NCI-H1436 (cell line): ENCODE measurements around the gene ADGRD1.

Experiments
- DNase-seq: peaks from one replicate; lab custom pipeline; 2025; lab: John Stamatoyannopoulos, UW

The ADGRD1 gene

DNA sequence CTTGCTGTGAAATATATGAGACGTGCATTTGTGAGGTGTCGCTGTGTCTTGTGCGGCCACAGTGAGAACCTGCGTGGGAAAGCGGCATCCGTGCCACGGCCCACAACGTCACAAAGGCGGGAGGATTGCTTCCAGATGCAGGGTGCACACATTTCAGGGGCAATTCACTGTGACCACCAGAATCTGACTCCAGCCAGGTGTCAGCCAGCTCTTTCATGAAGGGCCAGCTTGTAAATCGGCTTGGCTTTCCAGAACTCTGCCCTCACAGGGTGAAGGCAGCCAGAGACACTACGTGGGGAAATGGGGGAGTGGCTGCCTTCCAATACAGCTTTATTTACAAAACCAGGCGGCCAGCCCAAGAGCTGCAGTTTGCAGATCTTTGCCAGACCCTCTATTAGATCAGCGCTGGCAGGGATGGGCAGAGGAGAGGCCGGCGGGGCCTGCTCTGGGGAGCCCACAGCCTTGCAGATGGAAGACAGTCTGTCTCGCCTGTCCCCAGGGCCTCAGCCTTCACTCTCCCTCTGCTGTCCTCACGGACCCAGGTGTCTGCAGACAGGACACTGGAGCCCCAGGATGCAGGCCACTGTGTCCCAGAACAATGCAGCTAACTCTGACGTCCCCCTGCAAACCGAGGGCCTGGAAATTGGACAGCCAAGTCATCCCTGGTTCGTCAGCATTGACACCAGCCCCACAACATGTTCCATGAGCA lies 53.5 kb downstream of the ADGRD1 start:
- DNase-seq, result no peak

DNA sequence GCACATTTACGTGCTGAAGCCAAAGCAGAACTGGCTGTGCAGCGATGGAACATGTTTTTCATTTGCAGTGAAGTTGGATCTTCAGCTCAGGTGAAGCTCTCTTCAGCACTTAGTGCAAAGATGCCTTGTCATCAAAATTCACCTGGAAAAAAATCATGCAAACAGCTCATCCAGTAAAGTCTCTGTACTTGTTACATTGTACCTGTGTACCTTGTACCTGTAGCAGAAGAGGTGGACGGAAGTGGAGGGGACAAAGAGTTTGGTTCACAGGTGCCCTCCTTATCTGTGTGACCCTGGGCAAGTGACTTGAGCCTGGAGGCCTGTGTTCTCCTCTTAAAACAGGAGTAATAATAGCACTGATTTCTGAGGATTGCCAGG lies 54.0 kb downstream of the ADGRD1 start:
- no peak for DNase-seq

DNA sequence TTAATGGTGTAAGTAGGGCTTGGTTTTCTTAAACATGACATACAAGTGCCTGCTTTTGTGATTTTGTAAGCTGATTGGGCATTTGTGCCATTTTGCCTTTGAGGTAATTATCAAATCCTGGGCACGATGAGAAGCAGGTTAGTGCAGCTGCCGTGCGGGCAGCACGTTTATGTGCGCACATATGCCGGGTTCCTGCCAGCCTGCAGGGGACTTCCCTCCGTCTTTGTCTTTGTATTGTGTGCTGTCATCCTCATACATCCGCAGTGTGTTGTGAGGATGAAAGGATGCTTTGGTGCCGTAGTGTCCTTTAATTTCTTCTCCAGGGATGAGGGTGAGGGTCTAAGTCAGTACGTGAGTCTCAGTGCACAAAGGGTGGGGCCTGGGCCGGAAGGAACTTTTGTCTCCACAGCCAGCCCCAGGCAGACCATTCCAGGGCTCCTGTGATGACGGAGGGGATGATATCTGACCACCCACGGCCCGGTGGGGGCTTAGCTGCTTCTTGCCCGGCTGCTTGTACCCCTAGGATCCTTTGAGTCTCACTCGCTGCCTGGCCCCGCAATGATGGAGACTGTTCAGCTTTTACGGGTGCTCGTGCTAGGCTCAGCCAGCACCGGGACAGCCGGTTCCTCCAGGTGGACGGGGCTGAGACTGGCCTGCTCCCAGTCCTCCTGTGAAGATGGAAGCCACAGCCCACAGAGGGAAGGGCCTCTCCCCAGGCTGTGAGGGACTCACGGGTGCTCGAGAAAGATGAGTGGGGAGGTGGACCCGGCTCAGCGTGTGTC lies 54.6 kb downstream of the ADGRD1 start:
- no peak for DNase-seq

DNA sequence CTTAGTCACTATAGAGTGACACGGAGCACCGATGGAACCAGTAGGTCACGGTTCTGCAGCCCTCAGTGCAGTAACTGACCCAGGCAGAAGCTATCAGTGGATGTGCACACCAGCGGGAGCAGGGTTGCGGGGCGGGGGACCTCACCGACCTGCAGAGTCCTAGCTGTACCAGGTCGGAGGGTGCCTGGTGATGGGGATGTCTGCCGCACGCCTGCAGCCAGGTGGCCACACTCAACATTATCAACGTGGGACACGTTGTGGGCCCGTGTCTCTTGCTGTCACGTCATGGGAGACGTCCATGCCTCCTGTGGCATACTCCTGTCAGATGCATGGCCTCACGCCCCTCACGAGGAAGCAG lies 55.2 kb downstream of the ADGRD1 start:
- DNase-seq, result no peak

DNA sequence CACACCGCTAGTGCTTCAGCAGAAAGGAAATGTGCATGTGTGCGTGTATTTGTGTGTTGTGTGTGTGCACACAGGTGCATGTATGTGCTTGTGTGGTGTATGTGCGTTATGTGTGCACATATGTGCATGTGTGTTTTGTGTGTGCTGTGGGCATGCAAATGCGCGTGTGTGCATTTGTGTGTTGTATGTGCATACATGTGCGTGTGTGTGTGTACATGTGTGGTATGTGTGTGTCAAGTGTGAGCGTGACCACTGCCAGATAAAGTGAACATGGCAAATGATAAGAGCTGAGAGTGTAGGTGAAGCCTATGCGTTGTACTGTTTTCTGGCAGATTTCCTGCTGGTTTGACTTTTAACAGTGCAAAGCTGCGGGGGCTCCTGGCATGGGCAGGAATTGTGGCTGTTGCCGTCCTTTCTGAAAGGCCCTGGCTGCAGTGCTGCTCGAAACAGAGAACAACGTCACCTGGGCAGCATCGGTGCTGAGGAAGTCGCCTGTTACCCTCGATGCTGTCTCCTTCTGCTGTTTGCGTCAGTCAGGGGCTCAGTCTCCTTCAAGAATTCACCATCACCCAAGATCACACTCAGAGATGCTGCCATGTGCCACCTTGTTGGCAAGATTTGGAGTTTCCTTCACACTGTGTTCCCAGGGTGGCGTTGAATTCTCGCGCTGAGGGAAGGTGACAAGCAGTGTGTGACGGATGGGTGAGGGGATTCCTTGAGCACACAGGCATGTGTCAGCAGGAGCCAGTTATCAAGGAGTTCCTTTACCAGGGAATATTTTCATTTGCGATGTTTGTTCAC lies 56.1 kb downstream of the ADGRD1 start:
- no peak for DNase-seq

DNA sequence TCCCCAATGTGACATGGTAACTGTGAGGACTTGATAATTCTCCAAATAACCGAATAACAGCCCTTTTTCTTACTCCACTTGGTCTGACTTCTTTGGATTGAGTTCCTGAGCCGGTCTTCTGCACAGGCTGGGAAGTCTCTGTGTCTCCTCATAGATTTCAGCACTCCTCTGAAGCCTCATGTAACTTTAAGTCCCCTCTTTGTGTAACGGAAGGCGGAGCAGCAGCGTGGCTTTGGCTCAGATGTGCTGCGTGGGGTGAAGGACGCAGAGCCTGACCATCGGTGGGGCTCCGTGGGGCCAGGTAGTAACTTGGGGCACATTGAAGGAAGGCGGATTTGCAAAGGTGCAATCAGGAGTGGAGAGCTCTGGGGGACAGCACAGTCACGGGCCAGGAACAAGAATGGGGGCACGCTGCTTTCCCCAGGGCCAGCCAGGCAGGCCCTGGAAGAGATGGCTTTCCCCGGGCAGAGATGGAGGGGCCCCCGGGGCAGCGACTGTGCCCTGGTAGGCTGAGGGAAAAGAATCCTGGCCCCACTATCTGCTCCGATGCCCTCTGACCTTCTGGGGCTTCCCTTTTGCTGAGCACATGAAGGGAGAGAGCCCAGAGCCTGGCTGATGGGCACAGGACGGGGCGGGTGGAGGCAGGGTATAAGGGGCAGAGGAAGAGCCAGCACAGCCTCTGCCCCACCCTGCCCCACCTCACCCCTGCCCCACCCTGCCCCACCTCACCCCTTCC lies 56.9 kb downstream of the ADGRD1 start:
- no peak for DNase-seq

DNA sequence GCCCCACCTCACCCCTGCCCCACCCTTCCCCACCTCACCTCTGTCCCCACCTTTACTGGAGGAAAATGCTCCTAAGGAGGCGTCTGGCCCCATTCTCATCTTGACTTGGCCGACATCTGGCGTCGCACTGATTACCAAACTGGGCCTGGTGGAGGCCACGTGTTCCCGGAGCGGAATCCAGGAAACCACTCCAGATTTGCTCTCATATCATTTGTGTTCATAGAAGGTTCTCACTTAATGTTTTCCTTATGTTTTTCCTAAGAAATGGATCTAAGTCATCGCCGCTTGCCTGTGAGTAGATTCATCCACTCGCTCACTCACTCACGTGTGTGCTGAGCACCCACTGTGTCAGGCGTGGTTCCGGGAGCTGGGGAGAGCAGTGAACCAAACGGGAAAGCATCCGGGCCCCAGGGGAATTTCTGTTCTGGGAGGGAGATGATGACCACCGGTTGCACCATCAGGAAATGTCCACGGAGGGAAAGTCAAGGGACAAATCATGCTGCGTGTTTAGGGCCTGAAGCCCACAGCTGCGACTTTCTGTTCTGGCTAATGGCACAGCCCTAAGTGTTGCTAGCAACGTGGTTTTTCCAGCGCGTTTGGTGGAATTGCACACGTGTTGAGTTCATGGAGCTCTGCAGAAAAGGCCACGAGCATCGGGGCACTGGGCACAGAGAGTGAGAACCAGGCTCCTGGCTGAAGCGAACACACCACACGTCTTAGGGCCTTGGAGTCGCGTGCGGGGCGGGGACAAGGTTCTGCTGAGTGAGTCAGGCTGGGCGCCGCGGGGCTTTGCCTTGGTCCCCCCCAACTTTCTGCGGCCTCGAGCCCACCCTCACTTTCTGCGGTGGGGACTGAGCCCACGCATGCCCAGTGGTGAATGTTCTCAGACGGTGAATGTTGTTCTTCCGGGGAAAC lies 57.7 kb downstream of the ADGRD1 start:
- DNase-seq, result no peak

DNA sequence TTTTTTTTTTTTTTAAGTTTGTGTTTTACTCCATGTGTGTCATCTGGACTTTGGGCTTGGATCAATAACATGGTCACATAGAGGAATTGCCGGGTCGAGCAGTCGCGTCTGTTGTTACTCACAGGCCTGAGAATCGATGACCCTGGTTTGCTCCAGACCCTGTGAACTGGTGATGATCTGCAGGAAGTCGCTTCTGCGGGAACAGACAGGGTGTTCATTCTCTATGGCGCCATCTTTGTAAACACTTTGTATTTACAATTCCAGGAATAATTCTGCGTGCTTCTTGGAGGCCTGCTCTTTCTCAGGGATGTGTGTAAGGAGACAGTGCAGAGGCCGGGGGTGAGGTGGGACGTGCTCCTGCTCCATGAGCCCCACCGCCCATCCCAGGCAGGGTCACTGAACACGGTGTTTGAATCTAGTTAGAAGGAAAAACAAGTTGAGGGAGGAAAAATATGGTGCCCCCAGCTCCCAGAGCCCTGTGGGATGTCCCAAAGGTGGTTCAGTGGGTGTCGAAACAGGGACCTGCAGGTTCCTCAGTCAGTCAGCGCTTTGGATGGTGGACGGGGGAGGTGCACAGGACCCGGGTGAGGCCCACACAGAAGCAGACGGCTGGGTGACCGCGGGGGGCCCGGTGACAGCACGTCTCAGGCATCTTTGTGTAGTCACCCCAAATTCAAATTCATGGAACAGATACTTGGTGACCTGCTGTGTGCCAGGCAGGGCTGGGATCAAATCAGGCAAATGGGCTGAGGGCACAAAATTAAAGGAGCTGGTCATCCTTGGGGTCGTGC lies 58.8 kb downstream of the ADGRD1 start:
- no peak for DNase-seq

DNA sequence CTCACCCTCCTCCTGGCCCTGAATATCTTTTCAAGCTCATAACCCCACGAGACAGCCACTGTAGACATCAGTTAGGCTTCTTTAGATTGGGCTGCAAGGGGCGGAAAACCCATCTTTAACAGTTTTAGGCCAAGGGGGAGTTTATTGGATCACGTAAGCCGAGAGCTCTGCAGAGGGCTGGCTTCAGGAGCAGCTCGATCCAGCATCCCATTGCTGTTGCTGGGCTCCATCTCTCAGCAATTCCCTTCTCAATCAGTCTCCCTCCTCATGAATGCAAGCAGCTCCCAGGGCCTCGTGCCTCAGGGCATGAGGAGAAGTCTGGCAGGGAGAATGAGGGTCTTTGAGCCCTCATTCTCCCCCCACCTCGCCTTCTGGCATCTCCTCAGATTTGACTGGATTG lies 59.4 kb downstream of the ADGRD1 start:
- no peak for DNase-seq

DNA sequence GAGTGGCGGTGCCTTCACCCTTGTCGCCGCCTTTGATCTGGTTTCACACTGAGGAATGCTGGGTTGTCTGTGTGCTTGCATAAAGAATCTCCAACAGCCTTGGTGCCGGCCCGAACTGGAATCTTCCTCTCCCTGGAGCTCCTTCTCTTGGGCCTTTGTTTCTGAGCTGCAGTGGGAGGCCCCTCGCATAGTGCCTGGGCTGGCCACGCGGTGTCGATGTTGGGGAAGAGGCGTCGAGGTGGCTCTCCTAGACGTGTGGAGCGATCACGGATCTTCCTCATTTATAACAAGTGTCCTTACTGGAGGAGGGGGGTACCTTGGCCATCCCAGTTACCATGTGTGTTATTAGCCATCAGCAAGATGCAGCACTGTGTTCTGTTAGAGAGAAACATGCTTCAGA lies 60.6 kb downstream of the ADGRD1 start:
- no peak for DNase-seq

DNA sequence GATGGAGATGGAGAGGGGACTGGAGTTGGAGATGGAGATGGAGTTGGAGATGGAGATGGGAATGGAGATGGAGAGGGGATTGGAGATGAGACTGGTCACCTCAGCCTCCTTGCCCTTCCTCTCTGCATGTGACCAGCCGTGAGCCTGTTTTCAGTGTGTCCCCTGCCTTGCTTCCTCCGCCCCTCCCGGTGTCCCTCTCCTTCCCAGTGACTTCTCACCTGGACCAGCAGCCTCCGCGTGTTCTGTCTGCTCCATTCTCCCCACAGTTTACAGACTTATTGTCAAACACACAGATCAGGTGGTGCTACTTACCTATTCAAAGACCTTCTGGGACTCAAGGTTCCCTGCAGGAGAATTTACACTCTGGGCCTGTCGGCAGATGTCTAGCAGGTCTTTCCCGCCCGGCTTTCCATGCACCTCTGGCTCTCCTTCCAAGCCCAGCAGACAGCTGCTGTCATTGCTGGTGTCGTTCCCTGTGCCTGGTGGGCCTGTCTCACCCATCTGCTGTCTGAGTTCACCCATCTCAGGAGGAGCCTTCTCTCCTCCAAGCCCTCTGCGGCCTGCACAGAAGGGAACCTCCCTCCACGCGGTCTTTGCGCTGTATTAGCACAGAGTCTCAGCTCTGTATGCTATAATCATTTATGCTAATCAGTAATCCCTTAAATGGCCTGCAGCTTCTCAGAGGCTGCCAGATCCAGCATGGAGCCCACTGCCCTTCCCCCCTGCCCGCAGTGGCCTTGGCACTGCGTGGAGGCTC lies 62.1 kb downstream of the ADGRD1 start:
- DNase-seq, result no peak

DNA sequence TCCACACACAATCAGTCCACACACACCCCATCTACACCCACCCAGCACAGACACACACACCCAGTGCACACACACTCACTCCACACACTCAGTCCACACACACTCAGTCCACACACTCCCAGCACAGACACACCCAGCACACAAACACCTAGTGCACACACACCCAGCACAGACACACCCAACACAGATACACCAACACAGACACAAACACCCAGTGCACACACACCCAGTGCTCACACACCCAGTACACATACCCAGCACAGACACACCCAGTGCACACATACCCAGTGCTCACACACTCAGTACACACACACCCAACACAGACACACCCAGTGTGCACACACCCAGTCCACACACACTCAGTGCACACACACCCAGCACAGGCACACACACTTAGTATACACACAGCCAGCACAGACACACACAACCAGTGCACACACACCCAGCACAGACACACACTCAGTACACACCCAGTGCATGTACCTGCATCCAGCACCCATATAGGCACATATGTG lies 63.8 kb downstream of the ADGRD1 start:
- no peak for DNase-seq

DNA sequence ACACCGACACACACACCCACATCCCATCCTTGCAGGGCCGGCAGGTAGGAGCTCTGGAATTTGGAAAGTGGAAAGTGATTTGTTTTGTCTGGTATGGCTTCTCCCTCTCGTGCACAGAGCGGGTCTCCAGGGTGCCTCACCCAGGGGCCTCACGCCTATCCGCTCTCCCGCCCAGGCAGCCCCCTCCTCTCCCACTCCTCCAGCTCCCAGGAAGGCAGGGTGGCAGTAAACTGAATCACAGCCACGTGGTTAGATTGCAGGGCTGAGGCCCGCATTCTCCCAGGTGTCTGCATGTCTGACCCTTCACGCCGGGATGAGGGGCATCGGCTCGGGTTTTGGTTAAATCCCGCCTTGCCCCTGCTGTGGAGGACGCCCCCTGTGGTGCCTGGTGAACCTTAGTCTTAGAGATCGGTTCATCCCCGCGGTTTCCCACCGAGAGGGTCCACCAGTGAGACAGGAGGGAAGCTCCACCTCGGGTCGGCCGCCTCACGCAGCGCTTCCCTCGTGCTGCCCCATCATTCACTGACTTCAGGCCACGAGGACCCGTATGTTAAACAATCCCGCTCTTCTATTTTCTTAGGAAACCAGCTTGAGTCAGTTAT lies 64.4 kb downstream of the ADGRD1 start:
- DNase-seq, result no peak

DNA sequence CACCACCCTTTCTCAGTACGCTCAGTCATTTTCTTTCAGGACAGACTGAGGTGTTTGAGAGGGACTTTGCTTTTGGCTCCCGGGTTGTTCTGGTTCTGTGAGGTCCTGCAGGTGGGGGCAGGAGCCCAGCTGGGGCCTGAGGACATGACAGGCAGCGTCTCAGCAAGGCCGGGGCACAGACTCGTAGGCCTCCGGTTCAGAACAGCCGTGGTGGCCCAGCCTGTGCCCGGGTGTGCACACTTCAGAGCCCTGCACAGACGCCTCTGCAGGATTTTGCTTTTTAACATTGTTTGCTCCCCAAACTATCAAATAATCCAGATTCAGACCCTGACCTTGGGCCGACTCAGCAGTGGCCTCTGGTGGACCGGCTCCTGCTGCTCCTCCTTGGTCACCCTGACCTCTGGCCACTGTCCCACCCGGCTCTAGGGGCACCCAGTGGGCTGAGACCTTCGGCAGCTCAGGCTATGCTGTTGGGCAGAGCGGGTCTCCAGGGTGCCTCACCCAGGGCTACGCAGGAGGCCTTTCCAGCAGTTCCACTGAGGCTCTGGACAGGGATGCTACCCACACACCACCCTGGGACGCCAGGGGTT lies 65.2 kb downstream of the ADGRD1 start:
- DNase-seq, result no peak

DNA sequence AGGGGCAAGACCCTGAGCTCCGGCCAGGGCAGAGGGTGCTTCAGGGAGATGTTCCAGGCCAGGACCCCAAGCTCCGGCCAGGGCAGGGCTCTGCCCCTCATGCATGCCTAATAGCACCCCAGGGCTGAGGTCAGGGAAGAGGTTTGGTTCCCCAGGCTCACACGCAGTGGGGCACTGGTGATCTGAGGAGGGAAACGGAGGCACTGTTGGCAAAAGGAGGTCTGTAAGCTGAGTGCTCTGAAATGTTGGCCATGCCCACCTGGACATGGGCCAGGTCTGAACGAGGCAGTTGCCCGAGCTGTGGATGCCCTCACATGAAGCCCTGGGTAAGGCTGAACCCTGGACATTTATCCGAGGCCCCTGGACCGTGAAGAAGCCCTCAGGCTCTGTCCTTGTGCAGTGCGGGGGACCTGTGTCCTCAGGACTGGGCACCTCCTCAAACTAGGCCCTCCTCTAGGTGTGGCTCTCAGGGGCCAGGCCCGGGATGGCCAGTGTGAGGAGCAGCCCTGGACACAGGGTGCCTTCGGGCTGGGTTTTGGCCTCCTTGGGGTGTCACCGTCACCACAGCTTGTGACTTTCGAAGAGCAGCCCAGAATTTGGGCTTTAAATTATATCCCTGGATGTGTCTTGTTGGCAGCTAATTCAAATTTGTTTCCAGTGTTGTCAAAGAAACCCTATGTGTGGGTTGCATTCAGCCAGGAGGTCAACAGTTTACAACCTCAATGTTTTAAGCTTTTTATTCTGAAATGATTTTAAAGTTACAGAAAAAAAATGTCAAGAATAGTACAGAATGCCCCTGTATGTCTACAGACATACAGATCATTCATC lies 66.8 kb downstream of the ADGRD1 start:
- no peak for DNase-seq

DNA sequence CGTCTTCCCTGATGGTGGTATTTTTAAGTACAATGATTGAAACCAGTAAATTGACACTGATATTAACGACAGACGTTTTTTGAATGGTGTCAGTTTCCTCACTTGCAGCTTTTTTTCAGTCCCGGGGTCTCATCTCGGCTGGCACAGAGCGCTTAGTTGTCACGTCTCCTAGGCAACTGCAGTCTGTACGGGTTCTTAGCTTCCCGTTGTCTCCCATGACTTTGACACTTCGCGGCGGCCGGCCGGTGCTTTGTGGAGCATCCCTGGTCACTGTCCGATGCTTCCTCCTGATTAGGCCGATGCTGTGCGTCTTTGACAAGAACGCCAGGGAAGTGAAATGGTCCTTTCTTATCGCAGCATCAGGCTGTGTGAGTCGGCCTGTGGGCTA lies 67.4 kb downstream of the ADGRD1 start:
- DNase-seq, result no peak

DNA sequence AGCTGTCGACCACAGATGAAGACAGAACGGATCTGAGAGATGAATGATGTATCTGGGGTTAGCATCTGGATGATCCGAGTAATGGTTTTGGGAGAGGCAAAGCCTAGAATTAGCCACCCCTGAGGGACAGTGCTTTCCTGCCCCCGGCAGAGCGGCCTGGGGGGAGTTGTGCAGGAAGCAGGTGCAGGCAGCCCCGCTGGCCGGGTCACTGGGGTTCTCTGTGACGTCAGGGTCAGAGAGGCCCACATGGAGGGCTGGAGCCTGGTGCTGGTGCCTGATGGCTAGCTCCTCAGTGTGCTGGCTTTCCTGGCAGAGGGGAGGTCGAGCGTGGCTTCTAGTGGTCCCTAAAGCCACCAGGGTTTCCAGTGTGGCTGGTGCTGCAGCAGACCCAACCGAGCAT lies 70.3 kb downstream of the ADGRD1 start:
- no peak for DNase-seq

DNA sequence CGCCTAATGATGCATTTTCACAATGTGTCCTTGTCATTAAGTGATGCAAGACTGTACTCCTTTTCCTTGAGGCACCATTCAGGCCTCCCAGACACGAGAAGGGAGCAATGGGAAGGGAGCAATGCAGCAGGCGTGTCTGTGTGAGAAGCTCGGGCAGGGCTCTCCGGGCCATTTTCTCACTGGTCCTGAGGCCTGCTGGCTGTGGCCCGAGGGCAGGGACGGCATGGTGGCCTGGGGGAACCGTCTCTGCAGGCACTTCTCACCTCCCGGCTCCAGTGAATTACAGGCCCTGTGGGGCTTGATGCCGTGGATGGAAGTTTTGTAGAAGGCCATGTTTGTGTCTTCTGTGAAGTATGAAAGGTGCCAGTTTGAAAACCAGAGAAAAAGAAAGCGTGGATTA lies 71.0 kb downstream of the ADGRD1 start:
- no peak for DNase-seq
